NCI-H2196 (cell line): ENCODE measurements around the gene PCYT2.

Experiments
- DNase-seq: peaks from one replicate; lab custom pipeline; 2025; ENCODE audit not compliant: unreplicated experiment; lab: John Stamatoyannopoulos, UW

Gene PCYT2

GRCh38 chr17:81877569-81877968 is 33.6 kb downstream of the PCYT2 start:
- DNase-seq: no peak

GRCh38 chr17:81871387-81872230 is 39.6 kb downstream of the PCYT2 start:
- peak; percentile 98 for DNase-seq

GRCh38 chr17:81870981-81871386 is 40.2 kb downstream of the PCYT2 start, which contains the start of gene ARHGDIA:
Gene ARHGDIA (minus strand): TSS chr17:81871337. CDS start chr17:81869930, 1,407 bp downstream.
- DNase-seq: no peak

- no peak for DNase-seq
Observed at GRCh38 chr17:81870131-81870980, 40.8 kb downstream of the PCYT2 start.

- no peak for DNase-seq
Observed at GRCh38 chr17:81869221-81870130, 41.7 kb downstream of the PCYT2 start.

GRCh38 chr17:81868674-81869220 is 42.5 kb downstream of the PCYT2 start:
- DNase-seq: no peak

- DNase-seq: no peak
Observed at GRCh38 chr17:81867991-81868673, 43.1 kb downstream of the PCYT2 start.

GRCh38 chr17:81867170-81867990 is 43.8 kb downstream of the PCYT2 start:
- no peak for DNase-seq

GRCh38 chr17:81866440-81867169 is 44.6 kb downstream of the PCYT2 start:
- no peak for DNase-seq

GRCh38 chr17:81865733-81866439 is 45.3 kb downstream of the PCYT2 start:
- peak; percentile 91 for DNase-seq

GRCh38 chr17:81865358-81865732 is 45.9 kb downstream of the PCYT2 start:
- no peak for DNase-seq

- DNase-seq: no peak
Observed at GRCh38 chr17:81863833-81864768, 47.1 kb downstream of the PCYT2 start.

- no peak for DNase-seq
Observed at GRCh38 chr17:81863123-81863675, 48.0 kb downstream of the PCYT2 start.

GRCh38 chr17:81860756-81861568 is 50.2 kb downstream of the PCYT2 start:
- peak; percentile 100 for DNase-seq

- no peak for DNase-seq
Observed at GRCh38 chr17:81859906-81860755, 51.1 kb downstream of the PCYT2 start, which contains the start of gene P4HB. Gene P4HB (minus strand): TSS chr17:81860535. CDS start chr17:81860471, 64 bp downstream.
